HT-29 (cell line): ENCODE data around the gene DCAF7. TPM values are rescaled to one million over a fixed set of nuclear protein-coding genes. Genes with fewer than 3 reads are reported as not detected.

Experiments used
- DNase-seq: peaks from one replicate; pipeline ENCODE4 v3.0.0-alpha.2; 2015; ENCODE audit warnings: low spot score
- total RNA-seq: library from RNA; depleted of rRNA; stranded (reverse); fragments of >200 nt; shearing (Covaris generic); gene quantifications from 2 replicates; pipeline ENCODE4 v1.2.3, GENCODE V29; 2014

DCAF7 gene
- total RNA-seq, 1 experiment from 2014 or later, result 39.6 TPM

DNA sequence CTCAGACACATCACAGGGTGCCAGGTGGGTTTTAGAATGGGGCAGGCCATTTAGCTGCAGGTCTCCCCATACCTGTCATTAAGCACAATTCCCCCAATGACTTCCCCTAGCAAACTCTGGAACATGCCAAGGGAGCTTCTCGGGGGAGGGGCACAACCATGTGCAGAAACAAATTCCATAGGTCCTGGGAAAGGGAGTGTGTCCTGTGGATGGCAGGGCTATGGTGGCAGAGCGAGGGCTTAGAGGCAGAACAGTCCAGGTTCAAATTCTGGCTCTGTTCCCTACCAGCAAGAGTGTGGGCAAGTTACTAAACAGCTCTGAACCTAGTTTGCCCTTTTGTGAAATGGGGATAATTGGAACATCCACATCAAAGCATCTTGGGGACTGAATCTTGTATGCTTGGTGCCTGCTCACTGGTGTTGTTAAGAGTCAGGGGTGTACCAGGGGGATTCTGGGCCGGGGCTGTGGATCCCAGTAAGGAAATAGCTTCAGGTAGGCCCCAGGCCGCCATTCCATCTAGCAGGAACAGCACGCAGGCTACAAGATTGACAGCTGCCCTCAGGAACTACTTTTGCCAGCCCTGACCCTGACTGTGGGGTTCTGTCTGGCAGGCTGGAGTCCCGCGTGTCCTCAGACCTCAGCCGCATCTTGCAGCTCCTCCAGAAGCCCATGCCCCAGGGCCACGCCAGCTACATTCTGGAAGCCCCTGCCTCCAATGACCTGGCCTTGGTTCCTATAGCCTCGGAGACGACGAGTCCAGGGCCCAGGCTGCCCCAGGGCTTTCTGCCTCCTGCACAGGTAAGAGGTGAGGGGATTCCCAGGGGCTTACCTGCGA is 5.6 kb upstream of the DCAF7 start:
- no peak for DNase-seq

- no peak for DNase-seq
Observed at GRCh38 chr17:63546308-63547082, 3.8 kb upstream of the DCAF7 start.

DNA sequence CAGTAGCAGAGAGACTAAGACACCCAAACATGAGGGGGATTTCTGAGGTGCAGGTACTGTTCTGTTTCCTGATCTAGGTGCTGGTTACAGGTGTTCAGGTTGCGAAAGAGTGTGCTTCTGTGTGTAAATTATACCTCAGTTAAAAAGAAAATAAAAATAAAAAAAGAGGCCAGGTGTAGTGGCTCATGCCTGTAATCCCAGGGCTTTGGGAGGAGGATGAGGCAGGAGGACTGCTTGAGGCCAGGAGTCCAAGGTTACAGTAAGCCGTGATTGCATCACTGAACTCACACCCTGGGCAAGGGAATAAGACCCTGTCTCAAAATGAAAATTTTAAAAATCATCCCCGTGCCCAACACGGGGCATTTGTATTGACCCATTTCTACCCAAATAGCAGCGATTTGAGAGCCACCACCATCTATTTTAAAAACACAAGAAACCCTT is 3.2 kb upstream of the DCAF7 start:
- no peak for DNase-seq

- DNase-seq, result no peak
Observed at GRCh38 chr17:63549289-63549945, 860 bp upstream of the DCAF7 start.

DNA sequence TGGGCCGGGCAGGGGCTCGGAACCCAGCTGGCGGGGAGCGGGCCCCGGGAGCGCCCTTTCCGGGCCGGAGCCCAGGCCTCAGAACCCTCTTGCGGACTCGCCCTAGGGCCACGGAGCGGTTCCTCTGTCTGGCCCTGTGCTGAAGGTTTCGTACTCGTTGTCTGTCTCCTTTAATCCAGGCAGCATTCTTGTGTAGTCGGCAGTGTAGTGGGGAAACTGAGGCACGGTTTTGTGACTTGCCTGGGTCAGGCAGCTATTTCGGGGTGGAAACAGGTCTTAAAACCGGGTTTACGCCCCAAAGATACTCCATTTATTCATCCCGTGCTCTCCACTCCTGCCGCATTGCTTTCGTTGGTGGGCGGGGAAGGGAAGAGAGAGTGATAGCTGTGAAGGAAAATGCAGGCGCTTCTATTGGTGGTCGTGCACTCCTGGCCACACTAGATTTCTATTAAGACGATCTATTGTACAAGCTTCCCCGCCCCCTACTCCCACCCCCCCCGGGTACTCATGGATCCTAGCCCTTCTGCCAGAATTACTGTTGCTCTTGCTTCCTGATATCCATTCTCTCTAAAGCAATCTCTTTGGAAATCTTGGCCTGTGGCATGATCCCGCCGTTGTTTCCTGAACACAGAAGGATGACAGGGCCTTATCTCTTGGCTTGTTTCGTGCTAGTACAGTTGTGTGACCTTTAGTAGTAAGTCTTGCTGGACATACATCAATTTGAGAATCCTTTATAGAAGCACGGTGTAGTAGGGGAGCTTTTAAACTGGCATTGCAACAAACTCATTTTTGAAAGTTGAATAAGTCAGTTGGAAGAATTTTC is 751 bp downstream of the DCAF7 start:
- peak; percentile 44 for DNase-seq

- DNase-seq, result no peak
Observed at GRCh38 chr17:63552211-63552610, 1.9 kb downstream of the DCAF7 start.

DNA sequence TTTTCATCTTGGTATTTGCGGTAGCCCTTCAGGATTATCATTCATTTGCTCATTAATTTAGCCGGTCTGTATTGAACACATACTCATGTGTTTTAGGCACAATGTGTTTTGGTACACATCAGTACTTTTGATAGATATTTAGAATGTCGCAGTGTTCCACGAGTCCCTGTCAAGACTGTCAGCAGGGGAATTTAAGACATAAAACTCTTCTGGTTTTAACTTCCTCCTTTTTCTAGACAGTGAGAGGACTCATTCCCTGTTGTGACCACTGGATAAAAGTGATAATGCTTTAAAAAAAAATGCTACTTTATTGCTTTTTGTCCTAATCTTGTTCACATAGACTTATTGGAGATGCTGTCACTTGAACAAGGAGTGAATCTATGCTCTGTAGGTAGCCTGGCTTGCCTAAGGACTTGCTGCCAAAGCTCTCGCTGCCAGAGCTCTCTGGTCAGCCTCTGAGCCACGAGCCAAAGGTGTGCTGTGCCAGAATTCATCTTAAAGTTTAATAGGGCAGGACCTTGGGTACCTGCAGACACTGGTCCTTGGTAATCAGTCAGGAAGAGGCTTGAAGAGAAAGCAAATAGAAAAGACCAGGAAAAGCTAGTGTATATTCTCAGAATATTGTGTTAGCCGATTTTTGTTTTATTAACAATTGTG is 5.4 kb downstream of the DCAF7 start:
- DNase-seq, result no peak

GRCh38 chr17:63557416-63557815 is 7.1 kb downstream of the DCAF7 start:
- DNase-seq, result no peak

DNA sequence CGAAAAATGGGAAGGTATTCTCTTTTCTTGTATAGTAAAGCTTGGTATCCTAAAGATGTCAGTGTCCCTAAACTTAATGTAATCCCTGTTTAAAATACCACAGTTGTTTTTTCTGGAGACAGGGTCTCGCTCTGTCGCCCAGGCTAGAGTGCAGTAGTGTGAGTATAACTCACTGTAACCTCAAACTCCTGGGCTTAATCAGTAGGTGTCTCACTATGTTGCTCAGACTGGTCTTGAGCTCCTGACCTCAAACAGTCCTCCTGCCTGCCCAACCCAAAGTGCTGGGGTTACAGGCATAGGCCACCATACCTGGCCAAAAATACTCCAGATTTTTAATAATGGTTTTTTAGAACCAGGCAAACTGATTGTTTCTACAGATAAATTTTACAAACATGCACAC is 8.2 kb downstream of the DCAF7 start:
- no peak for DNase-seq

DNA sequence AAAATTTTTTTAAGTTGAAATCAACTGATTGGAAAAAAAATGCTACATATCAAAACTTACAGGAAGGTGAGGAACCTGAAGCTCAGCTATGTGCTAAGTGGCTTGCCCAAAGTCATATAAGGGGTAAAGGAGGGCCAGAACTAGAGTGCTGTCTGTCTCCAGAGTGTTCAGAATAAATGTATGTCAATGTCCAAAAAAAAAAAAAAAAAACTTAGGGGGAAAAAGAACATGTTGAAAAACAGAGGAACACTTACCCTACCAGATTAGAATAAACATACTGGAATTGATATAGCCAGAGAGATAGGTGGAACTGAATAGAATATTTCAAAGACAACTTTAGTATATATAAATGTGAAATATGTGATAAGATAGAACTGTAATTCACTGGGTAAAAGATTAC is 11.5 kb downstream of the DCAF7 start:
- DNase-seq, result no peak

DNA sequence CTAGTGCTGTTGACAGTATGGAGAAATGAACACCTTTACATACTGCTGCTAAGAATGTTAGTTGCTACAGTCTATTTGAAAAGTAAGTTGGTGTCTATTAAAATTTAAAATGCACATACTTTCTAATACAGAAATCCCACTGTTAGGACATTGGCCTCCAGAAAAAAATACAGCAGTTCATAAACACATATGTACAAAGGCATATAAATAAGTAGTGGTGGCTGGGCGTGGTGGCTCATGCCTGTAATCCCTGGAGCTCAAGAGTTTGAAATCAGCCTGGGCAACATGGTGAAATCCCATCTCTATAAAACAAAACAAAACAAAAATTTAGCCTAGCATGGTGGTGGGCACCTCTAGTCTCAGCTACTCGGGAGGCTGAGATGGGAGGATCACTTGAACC is 13.1 kb downstream of the DCAF7 start:
- DNase-seq, result no peak

- DNase-seq, result no peak
Observed at GRCh38 chr17:63564562-63564961, 14.3 kb downstream of the DCAF7 start.

GRCh38 chr17:63567229-63567628 is 17.0 kb downstream of the DCAF7 start:
- no peak for DNase-seq

GRCh38 chr17:63568563-63568962 is 18.3 kb downstream of the DCAF7 start:
- no peak for DNase-seq

DNA sequence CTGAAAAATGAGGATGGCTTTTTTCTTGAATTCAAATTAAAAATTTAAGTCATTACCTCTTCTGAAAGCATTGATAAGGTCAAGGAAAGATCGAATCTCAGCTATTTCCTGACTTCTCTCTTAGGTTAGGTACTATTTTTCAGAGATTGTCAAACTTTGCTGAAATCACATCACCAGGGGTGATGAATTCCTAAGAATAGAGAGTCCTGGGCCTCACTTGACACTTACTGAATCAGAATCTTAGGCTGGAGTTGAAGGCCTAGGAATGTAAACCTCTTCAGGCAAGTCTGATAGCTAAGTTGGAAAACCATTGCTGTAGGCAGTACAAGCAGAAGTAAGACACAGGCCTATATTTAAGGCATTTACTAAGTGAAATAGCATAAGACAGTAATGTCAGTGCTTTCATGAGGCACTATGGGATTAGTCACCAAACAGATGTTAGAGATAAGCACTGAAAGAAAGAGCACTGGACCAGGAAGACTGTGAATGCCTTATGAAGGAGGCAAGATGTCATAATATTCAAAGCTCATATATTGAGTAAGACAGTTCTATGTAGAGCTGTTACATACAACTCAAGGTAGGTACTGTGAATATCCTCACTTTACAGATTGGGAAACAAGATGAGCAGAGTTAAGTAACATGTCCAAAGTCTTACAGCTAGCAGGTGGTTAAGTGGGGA is 21.5 kb downstream of the DCAF7 start:
- DNase-seq, result peak; percentile 25

- DNase-seq, result peak; percentile 23
Observed at GRCh38 chr17:63573634-63574033, 23.4 kb downstream of the DCAF7 start.

GRCh38 chr17:63578027-63578768 is 27.9 kb downstream of the DCAF7 start:
- DNase-seq, result no peak

GRCh38 chr17:63578769-63579111 is 28.5 kb downstream of the DCAF7 start:
- DNase-seq, result no peak

GRCh38 chr17:63579633-63580032 is 29.4 kb downstream of the DCAF7 start:
- no peak for DNase-seq

DNA sequence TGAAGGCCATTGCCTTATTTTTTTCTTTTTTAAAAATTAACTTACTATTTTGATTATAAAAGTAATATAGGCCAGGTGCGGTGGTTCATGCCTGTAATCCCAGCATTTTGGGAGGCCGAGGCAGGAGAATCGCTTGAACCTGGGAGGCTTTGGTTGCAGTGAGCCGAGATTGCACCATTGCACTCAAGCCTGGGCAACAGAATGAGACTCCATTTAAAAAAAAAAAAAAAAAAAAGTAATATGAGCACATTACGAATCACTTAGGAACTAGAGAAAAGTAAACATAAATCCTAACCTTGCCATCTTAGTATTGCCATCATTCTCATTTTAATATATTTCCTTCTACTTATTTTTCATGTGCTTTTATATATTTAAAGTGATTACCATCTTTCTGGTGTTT is 37.5 kb downstream of the DCAF7 start:
- DNase-seq, result no peak
